Activated naive CD4-positive, alpha-beta T cell (primary cell): ENCODE data around the gene KMT2D.

Source experiments
- DNase-seq, 4 experiments: peaks; one replicate each; lab custom pipeline; 2025; lab: John Stamatoyannopoulos, UW

Gene KMT2D

GRCh38 chr12:49060237-49061156 is at the start of gene KMT2D:
KMT2D (minus strand) TSS chr12:49060794; CDS start chr12:49055324, 5,470 bp downstream.
- peak; percentile 72 to 82 (median 81) for DNase-seq

GRCh38 chr12:49109641-49110463 is 49.3 kb upstream of the KMT2D start:
- no peak for DNase-seq

GRCh38 chr12:49108958-49109404 is 48.4 kb upstream of the KMT2D start:
- DNase-seq = no peak

- DNase-seq = no peak
Observed at GRCh38 chr12:49105504-49106084, 45.0 kb upstream of the KMT2D start.

- no peak for DNase-seq
Observed at GRCh38 chr12:49104822-49105221, 44.2 kb upstream of the KMT2D start.

- DNase-seq = no peak
Observed at GRCh38 chr12:49100380-49100779, 39.8 kb upstream of the KMT2D start.

- DNase-seq = no peak
Observed at GRCh38 chr12:49098703-49099102, 38.1 kb upstream of the KMT2D start.

GRCh38 chr12:49098035-49098451 is 37.4 kb upstream of the KMT2D start:
- peak in 3 of 4 experiments; percentile 32 to 48 (median 44) for DNase-seq

GRCh38 chr12:49097381-49097780 is 36.8 kb upstream of the KMT2D start:
- no peak for DNase-seq

GRCh38 chr12:49094975-49095365 is 34.4 kb upstream of the KMT2D start:
- DNase-seq = no peak

- no peak for DNase-seq
Observed at GRCh38 chr12:49094160-49094974, 33.8 kb upstream of the KMT2D start, which contains the start of gene DHH. DHH (minus strand) TSS chr12:49094801; CDS start chr12:49094512, 289 bp downstream.

GRCh38 chr12:49093792-49094159 is 33.2 kb upstream of the KMT2D start:
- DNase-seq = no peak

- DNase-seq = no peak
Observed at GRCh38 chr12:49092816-49093406, 32.3 kb upstream of the KMT2D start.

GRCh38 chr12:49092086-49092815 is 31.7 kb upstream of the KMT2D start:
- peak in 3 of 4 experiments; percentile 10 to 45 (median 11) for DNase-seq

- DNase-seq = no peak
Observed at GRCh38 chr12:49091836-49092085, 31.2 kb upstream of the KMT2D start.

GRCh38 chr12:49091056-49091835 is 30.7 kb upstream of the KMT2D start:
- no peak for DNase-seq

GRCh38 chr12:49089821-49090773 is 29.5 kb upstream of the KMT2D start:
- peak in 1 of 4 experiments; percentile 30 for DNase-seq

GRCh38 chr12:49088932-49089330 is 28.3 kb upstream of the KMT2D start:
- DNase-seq = no peak
